ENCODE measurements around the gene TNS1. TPM values are rescaled to one million over a fixed set of nuclear protein-coding genes. Genes with fewer than 3 reads are reported as not detected.

The TNS1 gene
- total RNA-seq, 1 donor from 2014 or later, result 14.5 TPM

GRCh38 chr2:217941886-217942728 lies 60.7 kb downstream of the TNS1 start:
- H3K4me1 Mint-ChIP-seq, result peaks cover 45% of the 10 kb centered on the region
- no peak overlapping the region for H3K27ac Mint-ChIP-seq (ENCODE audit: unreplicated experiment)
- no peak overlapping the region for H3K4me3 Mint-ChIP-seq

DNA sequence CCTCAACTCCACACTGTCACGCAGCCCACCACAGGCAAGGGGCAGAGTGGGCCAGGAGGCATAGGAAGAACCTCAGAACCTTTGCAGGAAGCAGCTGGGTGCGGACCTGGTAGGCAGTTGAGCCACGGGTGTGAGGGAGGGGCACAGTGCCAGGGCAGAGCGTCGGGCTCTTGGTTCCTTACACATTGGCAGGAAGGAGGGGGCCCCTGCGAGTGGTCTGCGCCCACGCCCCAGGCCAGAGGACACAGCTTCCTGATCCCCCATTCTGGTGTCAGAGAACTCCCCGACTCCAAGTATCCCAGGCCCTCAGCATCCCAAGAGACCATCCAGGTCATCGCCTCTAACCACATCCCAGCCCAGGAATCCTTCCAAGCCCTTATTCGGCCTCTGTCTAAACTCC lies 61.5 kb downstream of the TNS1 start:
- Mint-ChIP-seq H3K36me3 (ENCODE audit: low read depth) (no peaks in the 10 kb centered on the region), H3K4me1 (peaks cover 51% of the 10 kb centered on the region), H3K27ac (ENCODE audit: unreplicated experiment) (peak overlapping the region; percentile 57), H3K27me3 (ENCODE audit: low read depth) (no peaks in the 10 kb centered on the region), H3K4me3 (no peak overlapping the region), H3K9me3 (no peaks in the 10 kb centered on the region)
- DNase-seq (ENCODE audit: low read depth, low spot score), result no peak
- no peak for TF ChIP-seq CTCF (conservative IDR thresholded peaks at IDR 0.05)

More at GRCh38 chr2:217941886-217942728, 60.7 kb downstream of the TNS1 start:
- Mint-ChIP-seq H3K36me3 (ENCODE audit: low read depth) (no peaks in the 10 kb centered on the region), H3K27me3 (ENCODE audit: low read depth) (no peaks in the 10 kb centered on the region), H3K9me3 (no peaks in the 10 kb centered on the region)
- no peak for TF ChIP-seq CTCF (conservative IDR thresholded peaks at IDR 0.05)
- DNase-seq (ENCODE audit: low read depth, low spot score), result no peak

DNA sequence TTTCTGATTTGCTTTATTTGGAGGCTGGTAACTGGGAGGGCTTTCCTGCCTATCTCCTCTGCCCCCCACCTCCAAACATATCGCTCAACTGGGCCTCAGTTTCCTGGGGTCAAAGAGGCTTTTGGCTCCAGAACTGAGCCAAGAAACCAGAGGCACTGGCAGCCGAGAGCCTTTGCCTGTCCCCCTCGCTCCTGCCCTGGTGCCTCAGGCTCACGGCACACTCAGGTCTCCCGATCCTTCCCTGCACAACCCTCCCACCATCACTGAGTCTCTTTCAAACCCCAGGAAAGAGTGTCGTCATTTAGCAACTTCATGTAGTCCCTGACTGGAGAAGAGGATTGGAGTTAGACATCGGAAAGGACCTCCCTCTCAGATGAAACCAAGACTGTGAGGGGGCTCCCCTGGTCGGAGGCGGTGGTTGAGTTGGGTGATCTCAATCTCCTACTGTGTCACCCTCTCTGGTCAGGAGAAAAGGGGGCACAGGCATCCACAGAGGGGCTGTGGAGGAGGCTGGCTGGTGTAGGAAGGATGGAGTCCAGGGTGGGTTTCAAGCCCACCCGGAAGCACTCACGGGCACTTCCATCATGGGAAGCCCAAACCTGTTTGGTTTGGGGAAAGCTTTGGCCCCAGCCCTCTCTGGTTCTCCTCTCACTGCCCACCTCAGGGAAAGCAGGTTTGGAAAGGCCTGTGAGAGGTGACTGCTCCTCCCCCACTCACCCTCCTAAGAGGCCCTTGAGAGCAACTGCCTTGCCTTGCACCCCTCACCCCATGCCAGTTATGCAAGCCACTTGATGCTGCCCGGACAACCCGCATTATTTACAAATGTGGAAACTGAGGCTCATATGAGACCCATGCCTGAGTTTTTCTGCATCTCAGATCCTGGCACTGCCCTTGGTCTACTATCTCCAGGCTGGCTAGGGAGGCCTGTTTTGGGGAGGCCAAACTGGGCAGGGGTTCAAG lies 62.3 kb downstream of the TNS1 start:
- H3K36me3 Mint-ChIP-seq (ENCODE audit: low read depth), result no peaks in the 10 kb centered on the region
- no peak overlapping the region for H3K27ac Mint-ChIP-seq (ENCODE audit: unreplicated experiment)
- no peak for TF ChIP-seq CTCF (conservative IDR thresholded peaks at IDR 0.05)
- H3K4me1 Mint-ChIP-seq, result peaks cover 52% of the 10 kb centered on the region
- no peaks in the 10 kb centered on the region for H3K9me3 Mint-ChIP-seq
- no peak for DNase-seq (ENCODE audit: low read depth, low spot score)
- no peaks in the 10 kb centered on the region for H3K27me3 Mint-ChIP-seq (ENCODE audit: low read depth)
- H3K4me3 Mint-ChIP-seq, result no peak overlapping the region

DNA sequence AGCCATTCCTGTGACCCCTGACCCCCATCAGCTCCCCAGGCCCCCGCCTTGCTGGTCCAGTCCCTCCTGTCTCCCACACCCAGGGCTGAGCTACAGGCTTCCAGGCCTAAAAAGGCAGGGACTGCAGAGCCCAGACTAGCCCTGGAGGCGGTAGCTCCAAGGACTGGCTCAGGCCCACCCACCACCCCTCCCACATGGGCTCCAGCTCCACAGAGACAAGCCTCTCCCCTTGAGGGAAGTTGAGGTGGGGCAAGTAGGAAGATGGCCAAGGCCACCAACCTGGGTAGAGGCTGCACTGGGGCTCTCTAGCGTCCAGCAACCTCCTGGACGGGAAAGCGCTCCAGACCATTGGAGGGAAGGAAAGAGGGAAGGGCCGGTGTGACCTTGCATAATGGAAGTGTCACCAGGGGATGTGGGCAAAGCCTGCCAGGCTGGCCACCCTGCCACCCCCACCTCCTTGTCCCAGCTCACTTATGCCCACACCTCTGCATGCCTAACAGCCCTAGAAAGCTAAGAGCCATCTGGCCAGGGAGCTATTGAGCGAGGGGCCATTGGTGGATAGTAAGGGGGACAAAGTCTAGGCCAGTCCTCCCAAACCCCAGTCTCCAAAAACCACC lies 63.1 kb downstream of the TNS1 start:
- H3K4me3 Mint-ChIP-seq, result no peak overlapping the region
- no peak for TF ChIP-seq CTCF (conservative IDR thresholded peaks at IDR 0.05)
- peaks cover 51% of the 10 kb centered on the region for H3K4me1 Mint-ChIP-seq
- no peaks in the 10 kb centered on the region for H3K27me3 Mint-ChIP-seq (ENCODE audit: low read depth)
- no peak for DNase-seq (ENCODE audit: low read depth, low spot score)
- H3K9me3 Mint-ChIP-seq, result no peaks in the 10 kb centered on the region
- no peak overlapping the region for H3K27ac Mint-ChIP-seq (ENCODE audit: unreplicated experiment)
- H3K36me3 Mint-ChIP-seq (ENCODE audit: low read depth), result no peaks in the 10 kb centered on the region

DNA sequence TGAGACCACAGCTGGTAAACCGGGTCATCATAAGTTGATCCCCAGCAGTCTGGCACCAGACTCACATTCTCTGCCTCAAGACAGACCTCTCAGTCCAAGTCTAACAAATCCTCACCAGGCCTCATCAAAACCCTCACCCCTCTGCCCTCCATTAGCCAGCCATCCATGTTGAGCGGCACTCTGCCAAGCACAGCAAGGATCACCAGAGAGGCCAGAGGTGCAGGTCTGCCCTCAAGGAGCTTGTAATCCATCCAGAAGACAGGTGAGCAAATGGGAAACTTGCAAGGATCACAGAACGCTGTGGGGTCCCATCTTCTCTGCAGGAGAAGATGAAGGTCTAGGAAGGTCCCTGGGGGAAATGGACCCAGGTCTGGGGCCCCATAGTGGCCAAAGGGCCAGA lies 63.6 kb downstream of the TNS1 start:
- Mint-ChIP-seq H3K4me1 (peaks cover 50% of the 10 kb centered on the region), H3K9me3 (no peaks in the 10 kb centered on the region), H3K27ac (ENCODE audit: unreplicated experiment) (no peak overlapping the region), H3K4me3 (no peak overlapping the region), H3K27me3 (ENCODE audit: low read depth) (no peaks in the 10 kb centered on the region), H3K36me3 (ENCODE audit: low read depth) (no peaks in the 10 kb centered on the region)
- no peak for DNase-seq (ENCODE audit: low read depth, low spot score)
- TF ChIP-seq CTCF (conservative IDR thresholded peaks at IDR 0.05), result no peak

All from neural crest cell (in vitro differentiated cells).